HepG2 (cell line): ENCODE data around the gene PALM. TPM values are rescaled to one million over a fixed set of nuclear protein-coding genes. Genes with fewer than 3 reads are reported as not detected.

Source experiments
- ARNT ChIP-seq: fragments of 450-650 bp; IDR thresholded peaks from 2 replicates; pipeline ENCODE4 v1.6.1; 2017
- GFI1 ChIP-seq: sonication (generic); formaldehyde crosslinking; IDR thresholded peaks from 2 replicates; pipeline ENCODE4 v1.5.0; 2020; ENCODE audit warnings: missing genetic modification reagents, mild to moderate bottlenecking, borderline replicate concordance
- ISL2 ChIP-seq: sonication (generic); formaldehyde crosslinking; IDR thresholded peaks from 2 replicates; pipeline ENCODE4 v1.5.0; 2020; ENCODE audit warnings: missing genetic modification reagents
- KAT8 ChIP-seq: IDR thresholded peaks from 2 replicates; pipeline ENCODE4 v1.6.1; 2016; ENCODE audit warnings: missing genetic modification reagents, missing compliant biosample characterization
- MIER2 ChIP-seq: IDR thresholded peaks from 2 replicates; pipeline ENCODE4 v1.6.1; 2016; ENCODE audit warnings: missing biosample characterization, missing genetic modification reagents
- NFYB ChIP-seq: sonication (generic); formaldehyde crosslinking; IDR thresholded peaks from 2 replicates; pipeline ENCODE4 v1.4.0; 2020; ENCODE audit warnings: missing genetic modification reagents
- NR2F1 ChIP-seq, 2 experiments: fragments of 450-650 bp in 1 of 2; formaldehyde crosslinking in 1 of 2; IDR thresholded peaks; 2 replicates each; pipeline versions ENCODE4 v1.5.0 to v1.6.1; 2016 to 2020; ENCODE audit warnings: mild to moderate bottlenecking in 1 of 2, missing compliant biosample characterization in 1 of 2, missing genetic modification reagents in 1 of 2, moderate library complexity in 1 of 2
- SP1 ChIP-seq, 2 experiments: fragments of 450-650 bp in 1 of 2; sonication (generic) in 1 of 2; formaldehyde crosslinking in 1 of 2; IDR thresholded peaks; 2 replicates each; pipeline versions ENCODE4 v1.4.0 to v1.6.1; 2016 to 2020; ENCODE audit warnings: missing genetic modification reagents in 1 of 2
- SYNCRIP ChIP-seq: fragments of 200-400 bp; formaldehyde crosslinking; IDR thresholded peaks from 2 replicates; pipeline ENCODE4 v1.6.1; 2018; ENCODE audit warnings: mild to moderate bottlenecking, low read depth, low read length; ENCODE audit not compliant: insufficient read depth
- TCF7 ChIP-seq: sonication (generic); IDR thresholded peaks from 2 replicates; pipeline ENCODE4 v1.6.1; 2016; ENCODE audit warnings: antibody characterized with exemption, low read depth
- TEAD3 ChIP-seq: optimal IDR thresholded peaks from 2 replicates; pipeline ENCODE3; 2016; ENCODE audit warnings: borderline replicate concordance
- ZBTB42 ChIP-seq: sonication (generic); formaldehyde crosslinking; IDR thresholded peaks from 2 replicates; pipeline ENCODE4 v1.5.0; 2020; ENCODE audit warnings: mild to moderate bottlenecking, missing genetic modification reagents
- ZBTB8A ChIP-seq: sonication (generic); formaldehyde crosslinking; IDR thresholded peaks from 2 replicates; pipeline ENCODE4 v1.4.0; 2020; ENCODE audit warnings: mild to moderate bottlenecking, low read depth, missing genetic modification reagents, borderline replicate concordance
- ZGPAT ChIP-seq: IDR thresholded peaks from 2 replicates; pipeline ENCODE4 v1.6.1; 2016; ENCODE audit warnings: mild to moderate bottlenecking
- ZNF264 ChIP-seq: sonication (generic); formaldehyde crosslinking; IDR thresholded peaks from 2 replicates; pipeline ENCODE4 v1.4.0; 2020; ENCODE audit warnings: missing genetic modification reagents
- ZNF275 ChIP-seq: sonication (generic); formaldehyde crosslinking; IDR thresholded peaks from 2 replicates; pipeline ENCODE4 v1.8.0; 2022; ENCODE audit warnings: missing genetic modification reagents, mild to moderate bottlenecking, inconsistent platforms, borderline replicate concordance
- ZNF34 ChIP-seq: sonication (generic); formaldehyde crosslinking; IDR thresholded peaks from 2 replicates; pipeline ENCODE4 v1.4.0; 2020; ENCODE audit warnings: mild to moderate bottlenecking, missing genetic modification reagents, borderline replicate concordance
- ZNF713 ChIP-seq: sonication (generic); formaldehyde crosslinking; IDR thresholded peaks from 2 replicates; pipeline ENCODE4 v1.4.0; 2020; ENCODE audit warnings: mild to moderate bottlenecking, missing genetic modification reagents
- ZNF782 ChIP-seq: sonication (generic); formaldehyde crosslinking; IDR thresholded peaks from 2 replicates; pipeline ENCODE4 v1.4.0; 2020; ENCODE audit warnings: missing genetic modification reagents, mild to moderate bottlenecking, borderline replicate concordance
- polyA plus RNA-seq, 8 experiments: library from polyadenylated mRNA; depleted of rRNA in 3 of 8; stranded (reverse) in 7 of 8; unstranded in 1 of 8; fragments of >200 nt; fragmentation: Illumina TruSeq in 4 of 8; extraction: Trizol in 4 of 8; gene quantifications; 2 replicates each; pipeline versions ENCODE4 v1.2.1 to v1.2.3, GENCODE V29; 2011 to 2016; ENCODE audit warnings: low read depth in 4 of 8, missing spikeins in 1 of 8, mixed read lengths in 1 of 8; ENCODE audit not compliant: insufficient read depth in 1 of 8
- total RNA-seq, 5 experiments: library from RNA; depleted of rRNA; stranded (reverse); fragments of >200 nt; fragmentation: Illumina TruSeq; extraction: Trizol; gene quantifications; 2 replicates each; pipeline ENCODE4 v1.2.3, GENCODE V29; 2016; ENCODE audit warnings: low read depth in 1 of 5
- TF ChIP-seq, protein P1 (sequence below): sonication (generic); formaldehyde crosslinking; IDR thresholded peaks from 2 replicates; pipeline ENCODE4 v1.5.1; 2020; ENCODE audit warnings: missing genetic modification reagents, mild to moderate bottlenecking, borderline replicate concordance
- TF ChIP-seq, protein P2 (sequence below): sonication (generic); formaldehyde crosslinking; IDR thresholded peaks from 2 replicates; pipeline ENCODE4 v1.4.0; 2020; ENCODE audit warnings: mild to moderate bottlenecking, missing genetic modification reagents

PALM gene
- total and polyA plus RNA-seq, 2 of the 13 experiments (the other 11 are each of a cell fraction or from before 2014, with no cell fraction given) = 4.0 to 9.7 TPM

DNA sequence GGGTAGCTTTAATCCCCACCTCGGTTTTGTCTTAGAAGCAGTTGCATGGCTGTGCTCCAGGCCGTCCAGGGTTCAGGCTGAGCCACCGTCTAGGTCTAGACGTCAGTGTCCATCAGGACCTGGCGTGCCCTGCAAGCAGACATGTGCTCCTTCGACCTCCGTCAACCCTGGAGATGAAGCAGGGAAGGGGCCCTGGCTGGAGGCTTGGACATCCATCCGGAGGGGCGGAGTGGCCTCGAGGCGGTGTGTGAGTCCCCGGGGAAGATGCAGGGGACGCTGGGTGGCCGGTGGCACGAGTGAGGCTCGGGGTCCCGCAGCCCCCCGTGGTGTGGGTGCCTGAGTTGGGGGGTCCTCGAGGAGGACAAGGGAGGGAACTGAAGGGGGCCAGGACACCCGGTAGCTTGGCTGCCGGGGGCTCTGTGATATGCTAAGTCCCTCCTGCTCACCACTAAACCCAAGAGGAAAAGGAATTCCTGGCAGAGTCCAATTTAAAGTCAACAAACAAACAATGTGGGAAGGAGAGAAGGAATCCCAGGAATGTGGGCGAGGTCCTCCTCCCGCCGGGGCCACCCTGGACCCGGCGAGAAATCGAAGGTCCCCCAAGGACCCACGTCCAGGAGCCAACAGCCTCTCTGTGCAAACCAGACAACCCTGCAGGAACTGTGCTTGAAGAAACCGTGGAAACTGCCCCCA is 73.6 kb downstream of the PALM start (continued):
- TF ChIP-seq, protein P1, sequence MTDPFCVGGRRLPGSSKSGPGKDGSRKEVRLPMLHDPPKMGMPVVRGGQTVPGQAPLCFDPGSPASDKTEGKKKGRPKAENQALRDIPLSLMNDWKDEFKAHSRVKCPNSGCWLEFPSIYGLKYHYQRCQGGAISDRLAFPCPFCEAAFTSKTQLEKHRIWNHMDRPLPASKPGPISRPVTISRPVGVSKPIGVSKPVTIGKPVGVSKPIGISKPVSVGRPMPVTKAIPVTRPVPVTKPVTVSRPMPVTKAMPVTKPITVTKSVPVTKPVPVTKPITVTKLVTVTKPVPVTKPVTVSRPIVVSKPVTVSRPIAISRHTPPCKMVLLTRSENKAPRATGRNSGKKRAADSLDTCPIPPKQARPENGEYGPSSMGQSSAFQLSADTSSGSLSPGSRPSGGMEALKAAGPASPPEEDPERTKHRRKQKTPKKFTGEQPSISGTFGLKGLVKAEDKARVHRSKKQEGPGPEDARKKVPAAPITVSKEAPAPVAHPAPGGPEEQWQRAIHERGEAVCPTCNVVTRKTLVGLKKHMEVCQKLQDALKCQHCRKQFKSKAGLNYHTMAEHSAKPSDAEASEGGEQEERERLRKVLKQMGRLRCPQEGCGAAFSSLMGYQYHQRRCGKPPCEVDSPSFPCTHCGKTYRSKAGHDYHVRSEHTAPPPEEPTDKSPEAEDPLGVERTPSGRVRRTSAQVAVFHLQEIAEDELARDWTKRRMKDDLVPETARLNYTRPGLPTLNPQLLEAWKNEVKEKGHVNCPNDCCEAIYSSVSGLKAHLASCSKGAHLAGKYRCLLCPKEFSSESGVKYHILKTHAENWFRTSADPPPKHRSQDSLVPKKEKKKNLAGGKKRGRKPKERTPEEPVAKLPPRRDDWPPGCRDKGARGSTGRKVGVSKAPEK = 0 out of 2 replicates have a peak, but pooled peaks have one; percentile 59
- TF ChIP-seq ISL2 (peak; percentile 68), ZBTB8A (CRISPR knock-in tag) (no peak), TEAD3 (CRISPR knock-in tag) (peak; percentile 99), ZNF264 (CRISPR knock-in tag) (peak; percentile 14; the same call in 1 of the 2 replicates), ZGPAT (CRISPR knock-in tag) (peak; percentile 62; the same call in 1 of the 2 replicates), MIER2 (CRISPR knock-in tag) (no peak), ZBTB42 (no peak), ZNF34 (CRISPR knock-in tag) (no peak), ZNF782 (CRISPR knock-in tag) (no peak), SYNCRIP (no peak), NR2F1 (CRISPR knock-in tag; IDR thresholded peaks at IDR 0.05) (peak in 1 of 2 experiments; percentile 26; a peak in 1 of 4 replicates), SP1 (IDR thresholded peaks at IDR 0.05) (no peak), SP1 (CRISPR knock-in tag; IDR thresholded peaks at IDR 0.05) (peak; percentile 28; the same call in 1 of the 2 replicates), ZNF275 (CRISPR knock-in tag) (no peak), KAT8 (CRISPR knock-in tag) (peak; percentile 67; the same call in 1 of the 2 replicates), NFYB (no peak), ARNT (no peak), ZNF713 (CRISPR knock-in tag) (no peak), GFI1 (CRISPR knock-in tag) (no peak; the same call in 1 of the 2 replicates), TCF7 (no peak; the same call in 1 of the 2 replicates)
- TF ChIP-seq, protein P2, sequence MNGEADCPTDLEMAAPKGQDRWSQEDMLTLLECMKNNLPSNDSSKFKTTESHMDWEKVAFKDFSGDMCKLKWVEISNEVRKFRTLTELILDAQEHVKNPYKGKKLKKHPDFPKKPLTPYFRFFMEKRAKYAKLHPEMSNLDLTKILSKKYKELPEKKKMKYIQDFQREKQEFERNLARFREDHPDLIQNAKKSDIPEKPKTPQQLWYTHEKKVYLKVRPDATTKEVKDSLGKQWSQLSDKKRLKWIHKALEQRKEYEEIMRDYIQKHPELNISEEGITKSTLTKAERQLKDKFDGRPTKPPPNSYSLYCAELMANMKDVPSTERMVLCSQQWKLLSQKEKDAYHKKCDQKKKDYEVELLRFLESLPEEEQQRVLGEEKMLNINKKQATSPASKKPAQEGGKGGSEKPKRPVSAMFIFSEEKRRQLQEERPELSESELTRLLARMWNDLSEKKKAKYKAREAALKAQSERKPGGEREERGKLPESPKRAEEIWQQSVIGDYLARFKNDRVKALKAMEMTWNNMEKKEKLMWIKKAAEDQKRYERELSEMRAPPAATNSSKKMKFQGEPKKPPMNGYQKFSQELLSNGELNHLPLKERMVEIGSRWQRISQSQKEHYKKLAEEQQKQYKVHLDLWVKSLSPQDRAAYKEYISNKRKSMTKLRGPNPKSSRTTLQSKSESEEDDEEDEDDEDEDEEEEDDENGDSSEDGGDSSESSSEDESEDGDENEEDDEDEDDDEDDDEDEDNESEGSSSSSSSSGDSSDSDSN (CRISPR knock-in tag) = peak; percentile 59
